ENCODE results near the gene C5orf34. TPM values are rescaled to one million over a fixed set of nuclear protein-coding genes. Genes with fewer than 3 reads are reported as not detected.

The C5orf34 gene
- total and polyA plus RNA-seq, 9 of the 15 experiments (the other 6 are each of a cell fraction or from before 2014, with no cell fraction given): 13.2 to 32.6 (median 20.7) TPM

GRCh38 chr5:43555895-43556606, 41.1 kb upstream of the C5orf34 start (continued):
- TF ChIP-seq E2F8 (IDR thresholded peaks at IDR 0.05; ENCODE audit: low read depth, partially characterized antibody) (no peak), BHLHE40 (IDR thresholded peaks at IDR 0.05; ENCODE audit: low read length) (no peak), ZBTB17 (CRISPR knock-in tag; IDR thresholded peaks at IDR 0.05) (no peak), ZNF217 (CRISPR knock-in tag; IDR thresholded peaks at IDR 0.05) (no peak), UBTF (IDR thresholded peaks at IDR 0.05; ENCODE audit: borderline replicate concordance in 1 of 2, low read depth in 2 of 2, low read length in 2 of 2) (peak; percentile 38 to 42; a peak in 1 of 4 replicates), ZNF586 (CRISPR knock-in tag; conservative IDR thresholded peaks at IDR 0.05) (no peak), HMGXB4 (CRISPR knock-in tag; IDR thresholded peaks at IDR 0.05) (no peak; the same call in 1 of the 2 replicates), HDGF (IDR thresholded peaks at IDR 0.05) (no peak; the same call in 1 of the 2 replicates), ZNF282 (CRISPR knock-in tag; IDR thresholded peaks at IDR 0.05) (no peak), MNT (conservative IDR thresholded peaks at IDR 0.05) (peak; percentile 2 to 18; a peak in 1 of 4 replicates), RUNX1 (IDR thresholded peaks at IDR 0.05; ENCODE audit: low read depth) (no peak), GABPB2 (CRISPR knock-in tag; conservative IDR thresholded peaks at IDR 0.05) (no peak), ZNF589 (CRISPR knock-in tag; IDR thresholded peaks at IDR 0.05; ENCODE audit: low read depth) (no peak), CBX1 (IDR thresholded peaks at IDR 0.05; ENCODE audit: low read depth) (no peak), ZKSCAN8 (CRISPR knock-in tag; IDR thresholded peaks at IDR 0.05) (no peak), MIER1 (IDR thresholded peaks at IDR 0.05; ENCODE audit: low read depth) (peak; percentile 4; the same call in 1 of the 2 replicates), GABPA (tag; conservative IDR thresholded peaks at IDR 0.05; ENCODE audit: low read depth) (no peak; the same call in 1 of the 2 replicates), PREB (CRISPR knock-in tag; IDR thresholded peaks at IDR 0.05) (no peak)

Data from K562 (cell line).